ENCODE results near the gene AKNAD1.
"Not testable (repeated sequence)": the region's sequence is repeated elsewhere in the genome, so short reads cannot be mapped to it uniquely, and the experiment has no call there.

Gene AKNAD1, protein sequence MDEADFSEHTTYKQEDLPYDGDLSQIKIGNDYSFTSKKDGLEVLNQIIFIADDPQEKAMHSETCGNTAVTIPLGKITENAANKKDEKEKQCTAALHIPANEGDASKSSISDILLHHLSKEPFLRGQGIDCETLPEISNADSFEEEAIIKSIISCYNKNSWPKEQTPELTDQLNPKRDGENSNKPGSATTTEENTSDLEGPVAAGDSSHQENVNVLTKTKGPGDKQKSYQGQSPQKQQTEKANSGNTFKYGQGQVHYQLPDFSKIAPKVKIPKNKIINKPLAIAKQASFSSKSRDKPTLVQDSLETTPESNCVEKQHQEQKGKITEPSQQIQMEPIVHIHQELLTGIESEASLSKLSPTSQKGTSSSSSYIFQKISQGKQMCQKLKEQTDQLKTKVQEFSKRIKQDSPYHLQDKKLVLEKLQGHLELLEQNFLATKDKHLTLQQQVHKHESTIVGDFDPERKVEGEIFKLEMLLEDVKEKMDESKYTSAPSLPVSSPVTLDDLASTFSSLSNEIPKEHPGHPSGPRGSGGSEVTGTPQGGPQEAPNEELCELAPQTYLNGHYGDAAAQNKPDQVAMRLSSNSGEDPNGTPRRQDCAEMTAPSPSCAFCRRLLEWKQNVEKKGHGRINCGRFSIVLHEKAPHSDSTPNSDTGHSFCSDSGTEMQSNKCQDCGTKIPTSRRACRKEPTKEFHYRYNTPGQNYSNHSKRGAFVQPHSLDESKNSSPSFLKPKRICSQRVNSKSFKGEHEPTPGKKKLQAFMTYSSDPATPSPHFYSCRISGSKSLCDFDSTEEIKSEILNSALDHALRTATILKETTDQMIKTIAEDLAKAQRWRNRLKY

GRCh38 chr1:108856994-108857393, at the start of gene AKNAD1:
AKNAD1 (minus strand) TSS chr1:108857094; CDS start chr1:108852664, 4,430 bp downstream.
- DNase-seq = no peak

GRCh38 chr1:108901106-108901505, 44.2 kb upstream of the AKNAD1 start:
- DNase-seq = no peak

GRCh38 chr1:108897865-108898720, 41.2 kb upstream of the AKNAD1 start:
- DNase-seq = peak; percentile 9

DNA sequence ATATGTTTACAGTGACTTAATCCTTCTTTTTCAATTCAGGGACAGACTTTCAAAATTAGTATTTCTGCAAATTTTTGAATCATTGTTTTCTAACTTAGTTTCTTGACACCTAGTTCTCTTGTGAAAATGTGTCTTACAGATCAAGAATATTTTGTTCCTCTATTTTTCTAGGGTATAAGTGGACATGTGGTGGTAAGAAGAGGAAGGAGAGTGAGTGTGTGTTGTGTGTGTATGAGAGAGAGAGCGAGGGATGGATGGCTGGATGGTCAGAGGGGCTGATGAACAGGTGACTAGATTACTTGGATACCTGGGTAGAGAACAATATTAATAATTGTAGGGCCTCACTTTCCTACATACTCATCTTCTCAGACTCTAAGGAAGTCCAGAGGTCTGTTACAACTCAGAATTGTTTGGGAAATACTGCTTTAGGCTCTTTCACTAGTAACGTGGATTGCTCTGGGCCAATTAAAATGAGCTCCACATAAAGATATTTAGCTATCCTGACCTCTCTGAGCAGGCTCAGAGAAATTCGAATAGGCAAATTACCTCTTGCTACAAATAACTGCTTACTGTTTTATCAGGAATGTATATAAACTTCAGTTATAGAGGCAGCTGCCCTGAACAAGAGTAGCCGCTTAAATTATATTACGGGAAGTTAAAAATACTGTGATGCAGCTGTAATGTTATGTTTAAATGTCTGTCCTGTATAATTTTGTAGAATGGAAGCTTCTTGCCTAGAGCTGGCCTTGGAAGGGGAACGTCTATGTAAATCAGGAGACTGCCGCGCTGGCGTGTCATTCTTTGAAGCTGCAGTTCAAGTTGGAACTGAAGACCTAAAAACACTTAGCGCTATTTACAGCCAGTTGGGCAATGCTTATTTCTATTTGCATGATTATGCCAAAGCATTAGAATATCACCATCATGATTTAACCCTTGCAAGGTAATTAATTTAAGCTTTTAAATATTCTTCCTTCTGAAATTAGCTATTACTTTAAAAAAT, 39.6 kb upstream of the AKNAD1 start:
- no peak for DNase-seq

DNA sequence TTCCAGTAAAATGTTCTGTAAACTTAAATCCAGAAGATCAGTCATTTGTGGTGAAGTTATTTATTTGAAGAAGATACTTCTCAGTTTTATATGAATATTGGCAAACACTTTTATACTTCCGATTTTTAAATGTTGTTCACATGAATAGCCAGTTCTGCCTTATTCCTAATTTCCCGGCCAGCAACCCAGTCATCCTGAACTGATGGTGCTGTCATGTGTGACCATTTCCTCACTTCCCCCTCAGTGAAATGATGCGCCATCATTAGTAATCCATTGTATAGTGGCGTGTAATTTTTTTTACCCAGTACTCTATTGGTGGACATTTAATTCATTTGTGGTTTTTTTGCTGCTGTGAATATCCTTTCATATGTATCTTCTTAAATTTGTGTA, 36.2 kb upstream of the AKNAD1 start:
- DNase-seq = no peak

DNA sequence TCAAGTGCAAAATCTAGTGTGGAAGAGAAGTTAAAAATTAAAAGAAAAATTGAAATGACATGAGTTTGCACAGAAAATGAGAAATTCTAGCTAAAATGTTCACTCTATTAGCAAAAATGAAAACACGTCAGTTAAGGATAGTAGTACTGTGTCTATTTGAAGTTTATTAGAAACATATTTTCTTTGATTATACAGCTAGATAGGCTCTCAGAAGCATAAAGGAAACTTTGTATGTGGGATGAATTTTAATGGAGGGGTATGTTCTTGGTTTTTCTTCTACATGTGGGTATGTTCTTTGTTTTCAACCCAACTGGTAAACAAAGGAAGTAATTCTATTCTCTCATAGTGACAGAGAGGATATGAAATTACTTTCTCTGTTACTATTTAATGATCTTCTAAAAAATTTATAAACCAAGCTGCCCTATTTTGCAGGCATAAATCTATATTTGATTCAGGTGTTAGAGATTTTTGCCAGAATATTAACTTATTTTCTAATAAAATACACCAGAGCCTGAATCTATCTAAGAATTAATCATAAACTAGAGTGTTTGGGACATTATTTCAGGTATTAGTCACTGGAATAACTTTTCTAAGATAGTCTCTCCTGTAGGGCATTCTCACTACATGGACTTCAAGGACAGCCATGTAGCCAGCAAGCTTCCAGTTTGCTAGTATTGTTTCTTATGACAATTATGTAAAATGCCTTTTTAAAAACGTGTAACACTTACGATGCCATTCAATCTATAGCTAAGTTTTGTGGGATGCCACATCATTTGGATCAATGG, 35.7 kb upstream of the AKNAD1 start:
- no peak for DNase-seq

DNA sequence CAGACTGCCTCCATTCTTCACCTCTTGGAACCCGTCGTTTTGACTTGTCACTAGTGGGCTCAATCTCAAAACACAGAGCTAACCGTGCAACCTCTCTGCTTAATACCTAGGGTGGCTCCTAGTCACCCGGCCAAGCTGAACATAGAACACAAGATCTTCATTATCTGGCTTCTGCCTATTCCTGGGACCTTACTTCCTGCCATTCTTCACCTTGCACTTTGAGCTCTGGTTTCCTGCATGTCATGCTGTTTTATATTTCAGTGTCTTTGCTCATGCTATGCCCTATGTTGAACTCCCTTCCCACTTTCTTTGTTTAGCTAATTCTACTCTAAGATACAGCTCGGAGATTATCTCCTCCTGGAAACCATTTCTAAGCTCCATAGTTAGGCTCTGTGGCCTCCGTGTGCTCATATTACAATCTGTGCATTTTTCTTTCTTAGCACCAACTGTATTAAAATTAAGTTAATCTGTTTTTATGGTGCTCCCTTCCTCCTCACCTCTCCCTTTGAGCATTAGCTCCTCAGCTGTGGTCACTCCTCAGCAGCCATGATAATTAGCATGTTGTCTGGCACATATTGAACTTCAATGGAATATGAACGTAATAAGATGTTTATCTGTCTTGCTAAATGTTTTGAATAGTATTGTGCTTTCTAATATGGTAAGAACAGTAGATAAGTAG, 33.0 kb upstream of the AKNAD1 start:
- DNase-seq = no peak

- not testable (repeated sequence) for DNase-seq
These were observed 32.2 kb upstream of the AKNAD1 start for GRCh38 chr1:108889006-108889645.

- no peak for DNase-seq
These were observed 29.4 kb upstream of the AKNAD1 start for GRCh38 chr1:108886292-108886691.

DNA sequence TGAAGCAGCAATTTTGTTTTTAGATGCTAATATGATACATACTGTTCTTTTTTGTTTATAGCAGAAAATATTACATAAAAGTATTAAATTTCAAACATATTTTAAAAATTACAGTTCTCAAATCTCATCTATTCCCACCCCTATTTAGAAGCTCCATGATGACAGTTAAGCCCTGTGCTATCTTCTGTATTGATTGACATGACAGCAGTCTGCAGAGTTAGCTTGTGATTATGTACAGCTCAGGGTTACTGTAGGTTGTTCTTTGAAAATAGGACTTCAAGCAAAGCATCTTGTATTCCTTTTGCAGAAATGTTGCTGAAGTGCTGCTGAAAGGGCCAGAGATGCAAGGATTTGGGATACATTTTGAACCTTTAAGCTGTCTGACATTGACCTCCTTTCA, 28.1 kb upstream of the AKNAD1 start:
- DNase-seq = no peak

GRCh38 chr1:108882837-108883236, 25.9 kb upstream of the AKNAD1 start:
- DNase-seq = no peak

- DNase-seq = no peak
These were observed 24.5 kb upstream of the AKNAD1 start for GRCh38 chr1:108881369-108881768.

- no peak for DNase-seq
These were observed 24.0 kb upstream of the AKNAD1 start for GRCh38 chr1:108880850-108881249.

DNA sequence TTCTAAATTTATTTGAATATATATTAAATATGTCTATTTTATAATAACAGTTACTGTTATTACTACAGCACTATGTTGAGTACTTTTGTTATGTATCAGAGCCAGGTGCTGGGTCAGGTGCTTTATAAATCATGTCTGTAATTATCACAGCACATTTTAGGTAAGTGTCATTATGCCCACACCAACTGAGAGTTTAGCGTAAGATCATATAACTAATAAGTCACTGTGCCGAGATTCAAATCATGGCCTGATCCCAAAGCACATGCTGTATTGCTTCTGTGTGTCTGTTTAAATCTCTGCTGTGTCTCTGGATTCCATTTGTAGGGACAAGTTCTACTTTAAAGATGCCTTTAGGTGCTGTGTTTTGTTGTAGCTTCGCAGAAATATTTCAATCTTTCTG, 21.8 kb upstream of the AKNAD1 start:
- no peak for DNase-seq

GRCh38 chr1:108878160-108878469, 21.2 kb upstream of the AKNAD1 start:
- DNase-seq = no peak

GRCh38 chr1:108877348-108878159, 20.7 kb upstream of the AKNAD1 start:
- DNase-seq = no peak

GRCh38 chr1:108871050-108871724, 14.3 kb upstream of the AKNAD1 start:
- DNase-seq = no peak

GRCh38 chr1:108865316-108865910, 8.5 kb upstream of the AKNAD1 start:
- DNase-seq = no peak

Data from NCI-H2029 treated with DMSO at 0.1 percent for 48 hours (cell line).